Adrenal gland (tissue), 5 donors: ENCODE measurements around the gene MCCD1.

Experiments used
- CTCF ChIP-seq, 6 experiments: fragments of 450-650 bp in 4 of 6; fragments of 200-600 bp in 2 of 6; sonication (generic) in 1 of 6; IDR thresholded peaks; 1 replicate in 5 of 6; 2 replicates in 1 of 6; pipeline versions ENCODE4 v1.5.1 to v1.8.0; 2016 to 2021; ENCODE audit warnings: antibody characterized with exemption in 6 of 6, mild to moderate bottlenecking in 2 of 6, moderate library complexity in 1 of 6
- POLR2A ChIP-seq, 2 donors: fragments of 450-650 bp; IDR thresholded peaks; one replicate each; pipeline ENCODE4 v1.6.1; 2017; ENCODE audit warnings: antibody characterized with exemption in 2 of 2, mild to moderate bottlenecking in 2 of 2, moderate library complexity in 1 of 2
- donor health status: DM: no; HTN: no; CAD: no.

GRCh38 chr6:31528307-31528777 lies 420 bp upstream of the MCCD1 start:
- TF ChIP-seq CTCF (IDR thresholded peaks at IDR 0.05) = no peak
- no peak for TF ChIP-seq POLR2A (IDR thresholded peaks at IDR 0.05)
